Measurements from ENCODE around the gene ANKRD11. TPM values are rescaled to one million over a fixed set of nuclear protein-coding genes. Genes with fewer than 3 reads are reported as not detected.
"Not testable (repeated sequence)": the region's sequence is repeated elsewhere in the genome, so short reads cannot be mapped to it uniquely, and the experiment has no call there.

Gene ANKRD11
- total RNA-seq, 2 donors from 2014 or later, result 204 to 215 TPM

GRCh38 chr16:89370081-89370511 lies 120.3 kb downstream of the ANKRD11 start:
- Mint-ChIP-seq H3K27ac (no peak overlapping the region), H3K36me3 (ENCODE audit: insufficient read depth in 2 of 2) (peaks cover 0 to 11% of the 10 kb centered on the region in 2 donors), H3K4me1 (ENCODE audit: low read depth) (peaks cover 77% of the 10 kb centered on the region), H3K9me3 (no peaks in the 10 kb centered on the region), H3K4me3 (no peak overlapping the region), H3K27me3 (ENCODE audit: low read depth) (no peaks in the 10 kb centered on the region)
- DNase-seq, result no peak
- ATAC-seq (replicated peaks in 1 of 2), result no peak

GRCh38 chr16:89369266-89369895 lies 121.0 kb downstream of the ANKRD11 start:
- no peak for ATAC-seq (replicated peaks in 1 of 2)
- peak overlapping the region; percentile 8 for H3K27ac Mint-ChIP-seq
- peaks cover 0 to 11% of the 10 kb centered on the region in 2 donors for H3K36me3 Mint-ChIP-seq (ENCODE audit: insufficient read depth in 2 of 2)
- no peaks in the 10 kb centered on the region for H3K9me3 Mint-ChIP-seq
- peaks cover 77% of the 10 kb centered on the region for H3K4me1 Mint-ChIP-seq (ENCODE audit: low read depth)
- no peak overlapping the region for H3K4me3 Mint-ChIP-seq
- no peaks in the 10 kb centered on the region for H3K27me3 Mint-ChIP-seq (ENCODE audit: low read depth)
- no peak for DNase-seq

GRCh38 chr16:89368604-89369249 lies 121.6 kb downstream of the ANKRD11 start:
- H3K36me3 Mint-ChIP-seq (ENCODE audit: insufficient read depth in 2 of 2), result peaks cover 0 to 11% of the 10 kb centered on the region in 2 donors
- H3K9me3 Mint-ChIP-seq, result no peaks in the 10 kb centered on the region
- peaks cover 82% of the 10 kb centered on the region for H3K4me1 Mint-ChIP-seq (ENCODE audit: low read depth)
- no peak overlapping the region for H3K4me3 Mint-ChIP-seq
- ATAC-seq (replicated peaks in 1 of 2) (no peak), DNase-seq (no peak)
- H3K27me3 Mint-ChIP-seq (ENCODE audit: low read depth), result no peaks in the 10 kb centered on the region
- no peak overlapping the region for H3K27ac Mint-ChIP-seq

- peak overlapping the region; percentile 60 for H3K27ac Mint-ChIP-seq
- no peak overlapping the region for H3K4me3 Mint-ChIP-seq
- no peaks in the 10 kb centered on the region for H3K9me3 Mint-ChIP-seq
- no peaks in the 10 kb centered on the region for H3K27me3 Mint-ChIP-seq (ENCODE audit: low read depth)
- H3K36me3 Mint-ChIP-seq (ENCODE audit: insufficient read depth in 2 of 2), result peaks cover 0 to 5% of the 10 kb centered on the region in 2 donors
- no peak for DNase-seq
- no peak for ATAC-seq (replicated peaks in 1 of 2)
- peaks cover 88% of the 10 kb centered on the region for H3K4me1 Mint-ChIP-seq (ENCODE audit: low read depth)
These were observed 122.8 kb downstream of the ANKRD11 start for GRCh38 chr16:89367538-89367915.

- DNase-seq, result no peak
- H3K36me3 Mint-ChIP-seq (ENCODE audit: insufficient read depth in 2 of 2), result peaks cover 0 to 4% of the 10 kb centered on the region in 2 donors
- H3K27ac Mint-ChIP-seq, result peak overlapping the region; percentile 60
- H3K4me1 Mint-ChIP-seq (ENCODE audit: low read depth), result peaks cover 94% of the 10 kb centered on the region
- no peaks in the 10 kb centered on the region for H3K27me3 Mint-ChIP-seq (ENCODE audit: low read depth)
- H3K4me3 Mint-ChIP-seq, result peak overlapping the region in 1 of 2 donors; percentile 20
- ATAC-seq (replicated peaks in 1 of 2), result no peak
- no peaks in the 10 kb centered on the region for H3K9me3 Mint-ChIP-seq
These were observed 123.5 kb downstream of the ANKRD11 start for GRCh38 chr16:89366561-89367537.

- Mint-ChIP-seq H3K27me3 (ENCODE audit: low read depth) (no peaks in the 10 kb centered on the region), H3K4me1 (ENCODE audit: low read depth) (peaks cover 99% of the 10 kb centered on the region), H3K4me3 (peak overlapping the region; percentile 15 to 20), H3K27ac (peak overlapping the region; percentile 7), H3K36me3 (ENCODE audit: insufficient read depth in 2 of 2) (peaks cover under 1 to 2% of the 10 kb centered on the region in 2 donors), H3K9me3 (no peaks in the 10 kb centered on the region)
- ATAC-seq (replicated peaks in 1 of 2) (no peak), DNase-seq (no peak)
These were observed 124.4 kb downstream of the ANKRD11 start for GRCh38 chr16:89365996-89366395.

GRCh38 chr16:89365044-89365467 lies 125.3 kb downstream of the ANKRD11 start:
- peak overlapping the region; percentile 68 for H3K27ac Mint-ChIP-seq
- H3K27me3 Mint-ChIP-seq (ENCODE audit: low read depth), result no peaks in the 10 kb centered on the region
- H3K4me1 Mint-ChIP-seq (ENCODE audit: low read depth), result peaks cover 99% of the 10 kb centered on the region
- no peak for DNase-seq
- no peaks in the 10 kb centered on the region for H3K9me3 Mint-ChIP-seq
- peaks cover 7 to 8% of the 10 kb centered on the region in 2 donors for H3K36me3 Mint-ChIP-seq (ENCODE audit: insufficient read depth in 2 of 2)
- peak in 1 of 2 donors; percentile 32 for ATAC-seq (replicated peaks in 1 of 2)
- H3K4me3 Mint-ChIP-seq, result peak overlapping the region; percentile 61 to 65

GRCh38 chr16:89364606-89365005 lies 125.8 kb downstream of the ANKRD11 start:
- peaks cover 99% of the 10 kb centered on the region for H3K4me1 Mint-ChIP-seq (ENCODE audit: low read depth)
- DNase-seq (no peak), ATAC-seq (replicated peaks in 1 of 2) (no peak)
- H3K9me3 Mint-ChIP-seq, result no peaks in the 10 kb centered on the region
- peak overlapping the region; percentile 61 to 65 for H3K4me3 Mint-ChIP-seq
- H3K27me3 Mint-ChIP-seq (ENCODE audit: low read depth), result no peaks in the 10 kb centered on the region
- peaks cover 9 to 11% of the 10 kb centered on the region in 2 donors for H3K36me3 Mint-ChIP-seq (ENCODE audit: insufficient read depth in 2 of 2)
- H3K27ac Mint-ChIP-seq, result peak overlapping the region; percentile 68

GRCh38 chr16:89363621-89364393 lies 126.6 kb downstream of the ANKRD11 start:
- Mint-ChIP-seq H3K27ac (peak overlapping the region; percentile 0), H3K9me3 (no peaks in the 10 kb centered on the region), H3K4me1 (ENCODE audit: low read depth) (peaks cover 99% of the 10 kb centered on the region), H3K36me3 (ENCODE audit: insufficient read depth in 2 of 2) (peaks cover 11 to 17% of the 10 kb centered on the region in 2 donors), H3K4me3 (peak overlapping the region; percentile 55 to 65), H3K27me3 (ENCODE audit: low read depth) (no peaks in the 10 kb centered on the region)
- peak; percentile 42 to 62 for DNase-seq
- ATAC-seq (replicated peaks in 1 of 2), result peak; percentile 20 to 37

GRCh38 chr16:89362540-89363223 lies 127.7 kb downstream of the ANKRD11 start:
- peaks cover 13 to 19% of the 10 kb centered on the region in 2 donors for H3K36me3 Mint-ChIP-seq (ENCODE audit: insufficient read depth in 2 of 2)
- not testable (repeated sequence) for H3K9me3 Mint-ChIP-seq; DNase-seq; H3K27ac Mint-ChIP-seq; ATAC-seq (replicated peaks in 1 of 2); H3K27me3 Mint-ChIP-seq (ENCODE audit: low read depth)
- peak overlapping the region; percentile 72 to 87 for H3K4me3 Mint-ChIP-seq
- H3K4me1 Mint-ChIP-seq (ENCODE audit: low read depth), result peaks cover 99% of the 10 kb centered on the region

- Mint-ChIP-seq H3K4me1 (ENCODE audit: low read depth) (peaks cover 99% of the 10 kb centered on the region), H3K27ac (peak overlapping the region; percentile 87), H3K9me3 (no peaks in the 10 kb centered on the region), H3K27me3 (ENCODE audit: low read depth) (no peaks in the 10 kb centered on the region), H3K4me3 (peak overlapping the region; percentile 72 to 87), H3K36me3 (ENCODE audit: insufficient read depth in 2 of 2) (peaks cover 13 to 19% of the 10 kb centered on the region in 2 donors)
- DNase-seq (peak; percentile 35 to 44), ATAC-seq (replicated peaks in 1 of 2) (peak; percentile 20 to 24)
These were observed 128.4 kb downstream of the ANKRD11 start for GRCh38 chr16:89361751-89362539.
